GM08714 (cell line): ENCODE results near the gene CTNNA3.

Experiments used
- H3K4me3 ChIP-seq: fragments of 200-500 bp; sonication (Bioruptor generic); 2 replicates; pipeline ENCODE4 v1.5.1; 2014; ENCODE audit warnings: mild to moderate bottlenecking, low read length, inconsistent platforms
- ZNF274 ChIP-seq: IDR thresholded peaks from 2 replicates; pipeline ENCODE4 v1.6.1; 2012; ENCODE audit warnings: mild to moderate bottlenecking, low read depth, low read length

Gene CTNNA3

GRCh38 chr10:66695046-66695445 lies 1000.9 kb downstream of the CTNNA3 start:
- no peak overlapping the region for H3K4me3 ChIP-seq
- TF ChIP-seq ZNF274: no peak

DNA sequence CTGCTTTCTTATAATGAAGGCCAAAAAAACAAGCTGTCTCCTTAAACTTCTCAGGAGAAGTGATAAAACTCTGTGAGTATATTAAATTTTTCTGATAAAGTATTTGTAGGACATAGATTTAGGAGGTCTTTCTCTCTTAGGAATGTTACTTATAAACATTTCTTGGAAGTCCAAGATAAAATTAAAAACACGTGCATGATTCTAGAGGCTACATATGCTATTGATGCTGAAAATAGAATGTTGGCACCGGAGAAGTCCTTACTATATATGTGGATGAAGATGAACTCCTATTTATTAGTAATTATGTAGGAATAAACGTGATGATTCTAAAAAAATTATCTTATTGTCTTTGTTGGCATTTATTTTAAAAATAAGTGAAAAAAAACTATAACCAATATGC lies 1011.4 kb downstream of the CTNNA3 start:
- TF ChIP-seq ZNF274: no peak

GRCh38 chr10:66680886-66681285 lies 1015.1 kb downstream of the CTNNA3 start:
- H3K4me3 ChIP-seq: no peak overlapping the region
- TF ChIP-seq ZNF274: no peak

More for the DNA sequence above, 1011.4 kb downstream of the CTNNA3 start:
- no peak overlapping the region for H3K4me3 ChIP-seq

DNA sequence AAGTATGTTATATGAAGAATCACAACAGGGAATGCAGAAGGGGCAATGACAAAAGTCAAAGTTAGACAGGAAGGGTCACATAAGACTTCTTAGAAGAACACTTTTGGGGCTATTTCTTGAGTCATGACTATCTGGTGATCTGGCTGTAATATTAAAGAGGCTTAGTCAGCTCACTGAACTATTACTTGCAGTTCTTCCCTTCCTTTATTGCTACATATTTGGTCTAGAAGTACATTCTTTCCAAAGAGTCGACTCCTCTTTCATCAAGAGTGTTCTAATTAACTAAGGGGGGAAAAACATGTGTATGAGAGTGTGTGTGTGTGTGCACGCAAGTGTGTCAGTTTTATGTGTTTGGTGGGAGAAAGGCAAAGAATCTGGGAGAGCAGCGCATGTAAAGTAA lies 1017.5 kb downstream of the CTNNA3 start:
- no peak overlapping the region for H3K4me3 ChIP-seq
- TF ChIP-seq ZNF274: no peak

DNA sequence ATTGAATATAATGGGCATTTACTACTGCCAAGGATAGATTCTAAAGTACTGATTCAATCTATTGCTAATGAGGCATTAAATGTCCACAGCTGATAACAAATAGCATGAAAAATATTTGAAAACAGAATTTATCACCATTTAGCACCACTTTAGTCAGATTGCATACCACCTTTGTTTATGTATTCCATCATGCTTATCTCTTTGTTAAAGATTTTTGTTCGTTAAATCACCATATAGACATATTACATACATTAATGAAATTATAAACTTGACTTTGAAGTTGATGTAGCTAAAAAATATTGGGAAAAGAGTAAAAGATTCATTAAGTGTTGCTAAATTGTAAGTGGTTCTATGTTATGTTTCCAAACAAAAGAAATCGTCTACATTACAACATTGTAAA lies 1022.9 kb downstream of the CTNNA3 start:
- TF ChIP-seq ZNF274: no peak

DNA sequence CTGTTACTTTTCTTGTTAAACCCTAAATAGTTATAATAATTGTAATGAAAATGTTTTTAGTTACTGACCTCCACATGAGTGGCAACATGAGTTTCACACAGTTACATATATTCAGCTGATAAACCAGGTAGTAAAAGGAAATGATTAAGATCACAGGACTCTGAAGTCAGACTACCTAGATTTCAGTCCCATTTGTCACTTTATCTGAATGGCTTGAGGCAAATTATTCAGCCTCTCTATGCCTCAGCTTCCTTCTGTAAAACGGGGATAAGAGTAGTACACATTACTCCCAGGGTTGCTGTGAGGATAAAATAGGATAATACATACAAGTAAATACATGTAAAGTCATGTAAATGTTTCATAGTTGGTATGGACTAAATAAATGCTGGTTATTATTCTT lies 1024.4 kb downstream of the CTNNA3 start:
- no peak overlapping the region for H3K4me3 ChIP-seq
- TF ChIP-seq ZNF274: no peak

More for the DNA sequence above, 1022.9 kb downstream of the CTNNA3 start:
- H3K4me3 ChIP-seq: no peak overlapping the region

GRCh38 chr10:66671064-66671463 lies 1024.9 kb downstream of the CTNNA3 start:
- H3K4me3 ChIP-seq: no peak overlapping the region
- no peak for TF ChIP-seq ZNF274

- H3K4me3 ChIP-seq: no peak overlapping the region
- TF ChIP-seq ZNF274: no peak
Observed at GRCh38 chr10:66656499-66656898, 1039.5 kb downstream of the CTNNA3 start.

GRCh38 chr10:66654861-66655260 lies 1041.1 kb downstream of the CTNNA3 start:
- no peak overlapping the region for H3K4me3 ChIP-seq
- TF ChIP-seq ZNF274: no peak

DNA sequence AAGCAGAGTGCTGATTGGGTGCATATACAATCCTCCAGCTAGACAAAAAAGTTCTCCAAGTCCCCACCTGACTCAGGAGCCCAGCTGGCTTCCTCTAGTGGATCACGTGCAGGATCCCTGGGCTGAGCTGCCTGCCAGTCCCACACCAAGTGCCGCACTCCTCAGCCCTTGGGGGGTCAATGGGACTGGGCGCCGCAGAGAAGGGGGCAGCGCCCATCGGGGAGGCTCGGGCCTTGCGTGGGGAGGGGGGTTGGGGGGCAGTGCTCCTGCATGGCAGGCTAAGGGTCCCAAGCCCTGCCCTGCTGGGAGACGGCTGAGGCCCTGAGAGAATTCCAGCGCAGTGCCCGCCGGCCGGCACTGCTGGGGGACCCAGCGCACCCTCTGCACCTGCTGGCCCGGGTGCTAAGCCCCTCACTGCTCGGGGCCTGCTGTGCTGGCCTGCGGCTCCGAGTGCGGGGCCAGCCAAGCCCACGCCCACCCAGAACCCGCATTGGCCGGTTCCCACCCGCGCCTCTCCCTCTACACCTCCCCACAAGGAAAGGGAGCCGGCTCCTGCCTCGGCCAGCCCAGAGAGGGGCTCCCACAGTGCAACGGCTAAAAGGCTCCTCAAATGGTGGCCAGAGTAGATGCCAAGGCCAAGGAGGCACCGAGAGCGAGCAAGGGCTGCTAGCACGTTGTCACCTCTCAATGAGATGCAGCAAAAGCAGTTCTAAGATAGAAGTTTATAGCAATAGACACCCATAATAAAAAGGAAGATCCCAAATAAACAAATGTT lies 1044.5 kb downstream of the CTNNA3 start:
- no peak overlapping the region for H3K4me3 ChIP-seq
- no peak for TF ChIP-seq ZNF274

DNA sequence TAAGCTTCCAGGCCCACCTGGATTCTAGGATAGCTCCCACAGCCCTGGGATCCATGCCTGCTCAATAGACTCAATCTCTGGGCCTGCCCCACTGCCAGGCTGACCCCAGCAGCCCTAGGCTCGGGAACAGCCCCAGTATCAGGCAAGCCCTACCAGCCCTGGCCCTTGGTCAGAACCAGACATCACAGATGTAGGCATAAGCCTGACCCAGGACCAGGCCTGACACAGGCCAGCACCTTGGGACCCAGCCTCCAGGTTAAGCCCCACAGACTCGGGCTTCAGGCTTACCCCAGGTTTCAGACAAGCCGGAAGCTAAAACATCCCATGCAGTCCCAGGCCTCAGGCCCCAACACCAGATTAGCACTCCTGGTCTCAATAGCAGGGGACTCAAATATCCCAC lies 1046.4 kb downstream of the CTNNA3 start:
- no peak for TF ChIP-seq ZNF274
- H3K4me3 ChIP-seq: no peak overlapping the region

DNA sequence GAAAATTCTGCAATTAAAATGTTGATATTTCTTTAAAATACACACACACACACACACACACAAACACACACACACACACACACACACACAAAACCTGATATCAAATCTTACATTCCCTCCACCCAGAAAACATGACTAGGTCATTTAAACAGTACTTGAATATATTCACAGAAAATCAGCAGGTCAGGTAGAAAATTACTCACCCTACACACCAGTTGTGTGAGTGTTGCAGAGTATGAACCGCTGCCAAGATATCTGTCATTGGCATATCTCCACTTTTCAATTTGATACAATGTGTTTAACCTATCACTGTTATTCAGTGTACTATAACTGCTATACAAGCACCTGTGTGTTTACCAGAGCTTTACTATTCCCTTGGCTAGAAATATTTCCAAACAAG lies 1053.8 kb downstream of the CTNNA3 start:
- TF ChIP-seq ZNF274: no peak
- H3K4me3 ChIP-seq: no peak overlapping the region

DNA sequence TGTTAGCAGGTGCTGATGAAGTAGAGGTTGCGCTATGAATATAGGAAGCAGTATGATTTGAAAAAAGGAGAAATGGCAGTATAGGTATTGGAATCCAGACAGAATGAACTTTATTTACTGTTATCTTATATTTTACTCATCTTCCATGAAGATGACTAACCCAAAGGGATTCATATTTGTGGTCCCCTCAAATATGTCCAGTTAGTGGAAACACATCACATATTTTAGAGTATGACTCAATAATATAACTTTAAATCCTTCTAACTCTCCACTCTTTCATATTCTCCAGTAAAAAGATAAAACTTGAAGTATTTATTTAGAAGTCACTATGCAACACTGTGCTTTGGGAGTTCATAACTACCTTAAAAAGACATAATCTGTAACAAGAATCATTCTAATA lies 1056.6 kb downstream of the CTNNA3 start:
- no peak overlapping the region for H3K4me3 ChIP-seq
- no peak for TF ChIP-seq ZNF274

DNA sequence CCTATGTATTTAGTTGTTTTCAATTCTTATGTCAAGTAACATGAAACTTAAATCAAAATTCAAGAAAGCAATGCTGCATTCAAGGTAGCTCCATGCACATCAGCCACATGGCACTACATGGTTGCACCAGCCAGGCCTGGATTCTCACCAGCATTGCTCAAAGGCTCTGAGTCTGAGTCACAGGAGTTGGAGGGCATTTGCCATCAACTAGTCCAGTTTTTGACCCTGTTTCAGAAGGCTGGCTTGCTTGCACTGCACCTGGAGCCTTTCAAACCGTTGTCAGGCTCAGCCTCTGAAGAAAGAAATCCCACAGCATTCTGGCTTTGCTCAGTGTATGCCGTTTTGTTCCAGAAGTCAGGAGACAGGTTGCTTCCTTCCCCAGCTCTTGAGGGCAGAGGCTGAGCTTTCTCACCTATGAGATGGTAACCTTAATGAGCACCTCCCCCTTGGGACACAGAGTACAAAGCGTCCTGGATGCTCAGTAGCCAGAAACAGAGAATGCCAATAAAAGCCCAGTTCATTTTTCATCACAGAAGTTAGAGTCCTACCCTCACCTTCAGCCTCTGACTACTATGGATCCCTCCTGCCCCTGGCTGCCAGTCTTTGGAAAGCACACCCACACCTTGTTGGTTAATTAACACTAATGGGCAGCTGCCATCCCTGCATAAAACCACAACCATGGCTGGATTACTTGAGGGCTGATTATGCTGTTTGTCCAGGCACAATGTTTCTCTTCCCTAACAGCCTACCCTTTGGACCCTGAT lies 1058.5 kb downstream of the CTNNA3 start:
- H3K4me3 ChIP-seq: no peak overlapping the region
- no peak for TF ChIP-seq ZNF274

DNA sequence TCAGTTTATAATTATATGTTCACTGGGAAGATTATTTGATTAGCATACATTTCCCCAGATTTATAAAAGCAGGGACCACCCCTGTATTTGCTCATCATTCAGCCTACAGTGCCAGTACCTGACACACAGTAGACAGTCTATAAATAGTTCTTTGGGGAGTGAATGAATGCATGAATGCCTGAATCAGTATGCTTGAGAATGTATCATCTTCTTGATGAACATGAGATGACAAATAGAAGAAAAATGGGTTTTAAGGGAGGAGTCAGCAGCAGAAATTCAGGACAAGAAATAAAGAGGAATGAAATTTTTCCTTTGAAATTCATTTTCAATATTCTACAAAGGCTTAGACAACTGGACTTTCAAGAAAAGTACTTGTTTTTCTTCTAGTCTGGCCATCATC lies 1066.0 kb downstream of the CTNNA3 start:
- TF ChIP-seq ZNF274: no peak
- no peak overlapping the region for H3K4me3 ChIP-seq
